Tibial nerve (tissue), 4 donors: ENCODE measurements around the gene ST8SIA3. TPM values are rescaled to one million over a fixed set of nuclear protein-coding genes. Genes with fewer than 3 reads are reported as not detected.

Experiments
- DNase-seq, 2 donors: peaks; one replicate each; pipeline ENCODE4 v3.0.0-alpha.2; 2019; ENCODE audit warnings: low spot score in 2 of 2
- H3K27ac ChIP-seq, 4 donors: fragments of 200-600 bp; sonication (generic) in 3 of 4; one replicate each; pipeline ENCODE4 v1.5.1; 2017 to 2019; ENCODE audit warnings: mild to moderate bottlenecking in 1 of 4
- H3K27me3 ChIP-seq, 2 donors: fragments of 200-600 bp; sonication (generic) in 1 of 2; one replicate each; pipeline versions ENCODE4 v1.5.1 to v1.6.0; 2017 to 2019
- H3K36me3 ChIP-seq, 3 donors: fragments of 200-600 bp; sonication (generic); one replicate each; pipeline ENCODE4 v1.5.1; 2018 to 2019
- H3K4me1 ChIP-seq, 4 donors: fragments of 200-600 bp; sonication (generic) in 3 of 4; one replicate each; pipeline ENCODE4 v1.5.1; 2017 to 2019
- H3K4me3 ChIP-seq, 4 donors: fragments of 200-600 bp; sonication (generic) in 3 of 4; one replicate each; pipeline ENCODE4 v1.5.1; 2017 to 2019; ENCODE audit warnings: mild to moderate bottlenecking in 1 of 4, moderate library complexity in 1 of 4
- H3K9me3 ChIP-seq, 4 donors: fragments of 200-600 bp; sonication (generic) in 3 of 4; one replicate each; pipeline ENCODE4 v1.5.1; 2017 to 2019
- EP300 ChIP-seq, 2 donors: sonication (generic); formaldehyde crosslinking; IDR thresholded peaks; one replicate each; pipeline ENCODE4 v1.6.1; 2017; ENCODE audit warnings: antibody characterized with exemption in 2 of 2, mild to moderate bottlenecking in 1 of 2
- POLR2A ChIP-seq, 2 donors: fragments of 450-650 bp; IDR thresholded peaks; one replicate each; pipeline ENCODE4 v1.6.1; 2017; ENCODE audit warnings: antibody characterized with exemption in 2 of 2, mild to moderate bottlenecking in 2 of 2, moderate library complexity in 2 of 2
- WGBS, 2 donors: methylation state at CpG; one replicate each; pipeline ENCODE4 v1.1.5; 2018; 5-methylcytosine and 5-hydroxymethylcytosine counted together
- total RNA-seq, 4 donors: library from RNA; depleted of rRNA; stranded (reverse); fragments of >200 nt; gene quantifications; one replicate each; pipeline ENCODE4 v1.1.0, GENCODE V29; 2016
- TF ChIP-seq, protein P1 (sequence below), 5 experiments: fragments of 200-600 bp in 3 of 5; fragments of 450-650 bp in 2 of 5; sonication (generic) in 3 of 5; IDR thresholded peaks; one replicate each; pipeline ENCODE4 v1.5.1; 2016 to 2019; ENCODE audit warnings: antibody characterized with exemption in 5 of 5, mild to moderate bottlenecking in 3 of 5, moderate library complexity in 2 of 5

Gene ST8SIA3
- total RNA-seq, 4 donors from 2014 or later, result not detected

GRCh38 chr18:57364460-57364859 is 12.1 kb downstream of the ST8SIA3 start:
- no peak for TF ChIP-seq EP300 (IDR thresholded peaks at IDR 0.05)
- TF ChIP-seq, protein P1, sequence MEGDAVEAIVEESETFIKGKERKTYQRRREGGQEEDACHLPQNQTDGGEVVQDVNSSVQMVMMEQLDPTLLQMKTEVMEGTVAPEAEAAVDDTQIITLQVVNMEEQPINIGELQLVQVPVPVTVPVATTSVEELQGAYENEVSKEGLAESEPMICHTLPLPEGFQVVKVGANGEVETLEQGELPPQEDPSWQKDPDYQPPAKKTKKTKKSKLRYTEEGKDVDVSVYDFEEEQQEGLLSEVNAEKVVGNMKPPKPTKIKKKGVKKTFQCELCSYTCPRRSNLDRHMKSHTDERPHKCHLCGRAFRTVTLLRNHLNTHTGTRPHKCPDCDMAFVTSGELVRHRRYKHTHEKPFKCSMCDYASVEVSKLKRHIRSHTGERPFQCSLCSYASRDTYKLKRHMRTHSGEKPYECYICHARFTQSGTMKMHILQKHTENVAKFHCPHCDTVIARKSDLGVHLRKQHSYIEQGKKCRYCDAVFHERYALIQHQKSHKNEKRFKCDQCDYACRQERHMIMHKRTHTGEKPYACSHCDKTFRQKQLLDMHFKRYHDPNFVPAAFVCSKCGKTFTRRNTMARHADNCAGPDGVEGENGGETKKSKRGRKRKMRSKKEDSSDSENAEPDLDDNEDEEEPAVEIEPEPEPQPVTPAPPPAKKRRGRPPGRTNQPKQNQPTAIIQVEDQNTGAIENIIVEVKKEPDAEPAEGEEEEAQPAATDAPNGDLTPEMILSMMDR (IDR thresholded peaks at IDR 0.05), result no peak
- TF ChIP-seq POLR2A (IDR thresholded peaks at IDR 0.05), result no peak
- DNase-seq, result no peak
- H3K4me1 ChIP-seq, result no peaks in the 10 kb centered on the region
- H3K27me3 ChIP-seq, result no peaks in the 10 kb centered on the region
- no peak overlapping the region for H3K4me3 ChIP-seq
- no peak overlapping the region for H3K27ac ChIP-seq
- H3K9me3 ChIP-seq, result no peaks in the 10 kb centered on the region
- H3K36me3 ChIP-seq, result no peaks in the 10 kb centered on the region
- 80 to 83% methylated on average over 2 of the region's 2 CpGs for WGBS, 2 donors

GRCh38 chr18:57366528-57367081 is 14.2 kb downstream of the ST8SIA3 start:
- Histone ChIP-seq H3K4me1 (no peaks in the 10 kb centered on the region), H3K9me3 (no peaks in the 10 kb centered on the region), H3K27me3 (no peaks in the 10 kb centered on the region), H3K4me3 (no peak overlapping the region), H3K27ac (no peak overlapping the region), H3K36me3 (no peaks in the 10 kb centered on the region)
- DNase-seq, result no peak
- TF ChIP-seq EP300 (IDR thresholded peaks at IDR 0.05) (no peak), POLR2A (IDR thresholded peaks at IDR 0.05) (no peak)
- TF ChIP-seq, protein P1 (IDR thresholded peaks at IDR 0.05), result no peak
- 70 to 78% methylated on average over 2 of the region's 2 CpGs for whole genome bisulfite sequencing, 2 donors

DNA sequence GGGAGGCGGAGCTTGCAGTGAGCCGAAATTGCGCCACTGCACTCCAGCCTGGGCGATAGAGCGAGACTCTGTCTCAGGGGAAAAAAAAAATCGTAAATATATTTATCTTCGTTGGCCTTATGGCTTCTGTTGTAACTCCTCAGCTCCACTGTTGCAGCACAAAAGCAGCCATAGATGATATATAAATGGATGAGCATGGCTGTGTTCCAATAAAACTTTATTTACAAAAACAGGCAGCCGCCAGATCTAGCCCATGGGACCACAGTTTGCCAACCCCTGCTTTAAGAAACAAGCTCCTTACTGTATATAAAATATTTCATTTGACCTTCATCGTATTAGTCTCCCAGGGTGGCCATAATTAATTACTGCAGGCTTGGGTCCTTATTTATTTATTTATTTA is 20.1 kb downstream of the ST8SIA3 start:
- H3K4me3 ChIP-seq, result no peak overlapping the region
- TF ChIP-seq POLR2A (IDR thresholded peaks at IDR 0.05), result no peak
- TF ChIP-seq, protein P1 (IDR thresholded peaks at IDR 0.05), result no peak
- no peaks in the 10 kb centered on the region for H3K36me3 ChIP-seq
- no peak for DNase-seq
- 89 to 90% methylated on average over 9 of the region's 9 CpGs for WGBS, 2 donors
- peaks cover 0 to 5% (median 0%) of the 10 kb centered on the region in 4 donors for H3K9me3 ChIP-seq
- H3K27me3 ChIP-seq, result no peaks in the 10 kb centered on the region
- H3K4me1 ChIP-seq, result no peaks in the 10 kb centered on the region
- no peak overlapping the region for H3K27ac ChIP-seq

GRCh38 chr18:57373017-57373416 is 20.7 kb downstream of the ST8SIA3 start:
- no peak for DNase-seq
- Histone ChIP-seq H3K9me3 (peaks cover 0 to 5% (median 0%) of the 10 kb centered on the region in 4 donors), H3K36me3 (no peaks in the 10 kb centered on the region)

DNA sequence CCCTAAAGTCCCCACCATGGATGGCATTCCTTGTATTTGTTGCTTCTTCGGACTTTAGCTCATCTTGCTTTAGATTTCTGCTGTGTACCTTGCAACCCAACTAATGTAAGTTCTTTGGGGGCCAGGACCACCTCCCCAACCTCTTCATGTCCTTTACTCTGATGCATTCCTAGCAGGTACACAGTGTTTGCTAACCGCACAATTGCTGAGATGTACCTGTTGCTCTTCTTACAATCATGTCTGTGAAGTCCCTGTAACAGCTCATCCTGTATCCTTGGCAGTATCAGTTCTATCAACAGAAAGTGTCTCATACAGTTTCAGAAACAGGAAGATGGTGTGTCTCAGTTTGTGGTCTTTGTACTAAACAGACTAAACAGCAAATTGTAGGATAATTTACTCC is 24.1 kb downstream of the ST8SIA3 start:
- no peaks in the 10 kb centered on the region for H3K27me3 ChIP-seq
- no peaks in the 10 kb centered on the region for H3K4me1 ChIP-seq
- 87 to 89% methylated on average over 2 of the region's 2 CpGs for WGBS, 2 donors
- H3K27ac ChIP-seq, result no peak overlapping the region
- H3K4me3 ChIP-seq, result no peak overlapping the region
- TF ChIP-seq, protein P1 (IDR thresholded peaks at IDR 0.05), result no peak
- TF ChIP-seq POLR2A (IDR thresholded peaks at IDR 0.05), result no peak
- no peak for TF ChIP-seq EP300 (IDR thresholded peaks at IDR 0.05)
- no peak for DNase-seq
- no peaks in the 10 kb centered on the region for H3K36me3 ChIP-seq
- peaks cover 0 to 5% (median 0%) of the 10 kb centered on the region in 4 donors for H3K9me3 ChIP-seq

More at GRCh38 chr18:57373017-57373416, 20.7 kb downstream of the ST8SIA3 start:
- no peaks in the 10 kb centered on the region for H3K4me1 ChIP-seq
- no peak overlapping the region for H3K27ac ChIP-seq
- 85 to 86% methylated on average over 4 of the region's 4 CpGs for WGBS, 2 donors
- H3K4me3 ChIP-seq, result no peak overlapping the region
- H3K27me3 ChIP-seq, result no peaks in the 10 kb centered on the region
- TF ChIP-seq, protein P1 (IDR thresholded peaks at IDR 0.05), result no peak
- TF ChIP-seq POLR2A (IDR thresholded peaks at IDR 0.05), result no peak
- TF ChIP-seq EP300 (IDR thresholded peaks at IDR 0.05), result no peak
